GM18907 (cell line): ENCODE data around the gene RAF1.

Experiments used
- ATAC-seq: cut with Tn5 transposase; IDR thresholded peaks from one replicate; pipeline ENCODE4 v1.9.1; 2021; ENCODE audit warnings: mild to moderate bottlenecking, moderate library complexity; ENCODE audit not compliant: unreplicated experiment

RAF1 gene

DNA sequence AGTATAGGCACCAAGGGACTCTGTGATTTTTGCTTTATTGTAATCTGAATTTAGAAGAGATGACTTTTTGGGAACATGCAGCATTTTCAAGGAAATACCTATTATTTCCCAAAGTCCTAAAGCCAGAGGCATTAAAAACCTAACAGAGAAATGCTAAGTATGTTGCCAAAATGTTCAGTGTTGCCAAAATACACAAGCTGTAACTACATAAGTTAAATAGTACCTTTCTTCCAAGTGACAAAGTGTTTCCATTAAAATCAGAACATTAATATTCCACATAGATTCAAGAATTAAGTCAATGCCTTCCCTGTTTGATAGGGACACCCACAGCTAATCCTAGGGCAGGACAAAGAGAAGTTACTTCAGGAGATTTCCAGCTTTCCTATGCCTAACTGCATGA is 65.0 kb downstream of the RAF1 start:
- no peak for ATAC-seq

DNA sequence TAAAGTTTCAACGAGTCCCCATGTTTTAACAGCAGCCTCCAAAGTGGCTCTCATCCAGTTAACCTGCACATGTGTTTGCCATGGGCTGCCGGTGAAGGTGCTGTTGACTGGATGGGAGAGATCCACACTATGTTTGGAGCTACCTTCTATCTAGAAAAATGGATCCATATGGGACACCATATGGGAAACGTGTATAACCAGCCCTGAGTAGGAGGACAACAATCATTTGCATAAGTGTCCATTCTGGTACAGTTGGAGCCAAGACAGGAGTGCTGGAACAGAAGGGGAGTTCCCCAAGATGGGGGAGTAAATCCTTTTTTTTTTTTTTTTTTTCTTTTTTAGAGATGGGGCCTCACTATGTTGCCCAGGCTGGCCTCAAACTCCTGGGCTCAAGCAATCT is 70.4 kb downstream of the RAF1 start:
- ATAC-seq = no peak

DNA sequence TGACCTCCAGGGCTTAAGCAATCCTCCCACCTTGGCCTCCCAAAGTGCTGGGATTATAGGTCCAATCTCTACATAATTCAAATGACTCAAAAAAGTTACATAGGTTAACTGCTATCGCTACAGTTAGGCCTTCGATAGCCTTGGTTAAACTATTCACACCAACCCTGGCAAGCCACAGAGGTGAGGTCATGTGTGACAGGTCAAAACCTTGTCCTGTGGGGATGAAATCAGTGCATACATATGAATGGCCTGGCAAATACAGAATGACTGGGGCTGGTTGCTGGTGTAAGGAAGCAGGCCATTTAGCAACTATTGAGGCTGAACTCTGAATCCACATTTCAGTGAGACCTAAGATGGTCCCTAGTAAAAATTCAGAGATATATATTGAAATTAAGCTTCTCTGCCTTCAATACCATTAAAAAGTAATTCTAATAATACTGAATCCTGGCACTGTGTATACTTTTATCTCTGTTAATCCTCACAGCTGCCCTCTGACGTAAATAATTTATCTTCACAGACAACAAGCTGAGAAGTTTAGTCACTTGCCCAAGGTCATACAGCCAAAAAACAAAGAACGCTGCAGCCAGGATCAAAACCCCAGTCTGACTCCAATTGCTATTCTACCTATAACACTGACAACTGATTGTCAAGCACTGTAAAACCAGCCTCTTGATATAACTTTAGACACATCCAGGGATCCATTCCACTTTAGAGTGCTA is 71.8 kb downstream of the RAF1 start:
- no peak for ATAC-seq

- no peak for ATAC-seq
Measured at GRCh38 chr3:12591456-12591855, 72.5 kb downstream of the RAF1 start.

DNA sequence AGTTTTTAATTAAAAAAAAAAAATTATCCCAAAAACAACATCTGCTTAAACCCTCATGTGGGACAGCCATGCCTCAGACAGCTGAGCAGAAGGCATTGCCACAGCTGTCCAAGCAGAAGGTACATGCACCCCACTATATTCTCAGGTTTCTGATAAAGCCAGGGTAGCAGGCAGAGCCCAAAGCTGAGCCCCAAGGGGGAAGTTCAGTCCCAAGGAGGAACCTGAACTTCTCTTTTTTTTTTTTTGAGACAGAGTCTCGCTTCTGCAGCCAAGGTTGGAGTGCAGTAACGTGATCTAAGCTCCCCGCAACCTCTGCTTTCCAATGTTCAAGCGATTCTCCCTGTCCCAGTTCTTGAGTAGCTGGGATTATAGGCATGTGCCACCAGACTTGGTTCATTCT is 73.8 kb downstream of the RAF1 start:
- no peak for ATAC-seq

- ATAC-seq = no peak
Measured at GRCh38 chr3:12588039-12589009, 75.6 kb downstream of the RAF1 start.

- no peak for ATAC-seq
Measured at GRCh38 chr3:12586403-12586802, 77.5 kb downstream of the RAF1 start.

GRCh38 chr3:12585970-12586369 is 77.9 kb downstream of the RAF1 start:
- no peak for ATAC-seq

DNA sequence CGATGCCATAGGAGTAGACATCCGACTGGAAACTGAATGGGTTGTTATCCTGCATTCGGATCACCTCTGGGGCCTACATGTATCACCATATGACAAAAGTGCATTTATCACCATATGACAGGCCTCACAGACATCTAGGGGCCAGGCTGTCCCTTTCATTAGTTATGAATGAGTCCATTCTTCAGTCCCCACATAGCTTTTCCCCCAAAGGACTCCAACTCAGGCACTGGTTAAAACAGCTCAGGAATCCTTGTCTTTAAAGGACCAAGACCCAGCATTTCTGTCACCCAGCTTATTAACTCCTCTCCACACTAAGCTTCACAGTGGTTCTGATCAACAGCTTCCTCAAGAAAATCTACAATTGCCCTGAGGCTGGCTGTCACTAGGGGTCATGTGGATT is 78.7 kb downstream of the RAF1 start:
- ATAC-seq = no peak

DNA sequence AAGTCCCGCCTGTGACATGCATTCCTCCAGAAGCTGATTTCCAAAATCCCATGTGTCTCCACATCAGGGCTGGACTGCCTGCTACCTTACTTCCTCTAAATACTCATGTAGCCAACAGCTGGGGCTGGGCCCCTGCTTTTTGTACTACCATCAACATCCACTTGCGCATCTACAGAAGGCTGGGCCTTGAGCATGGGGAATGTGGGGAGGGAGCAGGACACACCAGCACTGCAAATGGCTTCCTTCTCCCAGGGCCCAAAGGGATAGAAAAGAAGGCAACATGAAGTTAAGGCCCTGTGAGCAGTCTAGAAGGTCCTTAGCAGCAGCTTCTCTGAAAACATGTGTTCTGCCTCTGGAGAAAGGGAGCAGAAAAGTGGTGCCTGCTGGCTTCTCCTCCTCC is 79.8 kb downstream of the RAF1 start:
- ATAC-seq = no peak

DNA sequence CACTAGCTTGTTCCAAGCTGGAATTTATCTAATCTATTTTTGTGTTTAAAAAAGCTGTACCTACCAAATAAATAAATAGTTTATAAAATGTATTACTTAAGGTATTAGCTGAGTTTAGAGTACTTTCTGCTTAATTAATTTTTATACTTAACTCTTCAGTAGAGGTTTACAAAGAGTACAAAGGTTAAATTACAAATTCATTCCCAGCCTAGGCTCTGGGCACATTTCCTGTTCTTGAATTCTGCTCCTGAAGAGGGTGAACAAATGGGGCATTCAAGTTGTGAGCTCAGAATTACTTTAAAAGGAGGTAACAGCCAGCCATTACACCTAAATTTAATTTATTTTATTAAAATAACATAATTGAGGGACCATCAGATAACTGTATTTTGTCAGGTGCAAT is 80.6 kb downstream of the RAF1 start:
- ATAC-seq = no peak

- no peak for ATAC-seq
Measured at GRCh38 chr3:12582730-12583129, 81.2 kb downstream of the RAF1 start.

- no peak for ATAC-seq
Measured at GRCh38 chr3:12579905-12580304, 84.0 kb downstream of the RAF1 start.

GRCh38 chr3:12579456-12579855 is 84.5 kb downstream of the RAF1 start:
- ATAC-seq = no peak

- no peak for ATAC-seq
Measured at GRCh38 chr3:12578742-12579141, 85.2 kb downstream of the RAF1 start.

GRCh38 chr3:12577379-12577778 is 86.5 kb downstream of the RAF1 start:
- no peak for ATAC-seq

- ATAC-seq = no peak
Measured at GRCh38 chr3:12574661-12575060, 89.3 kb downstream of the RAF1 start.

DNA sequence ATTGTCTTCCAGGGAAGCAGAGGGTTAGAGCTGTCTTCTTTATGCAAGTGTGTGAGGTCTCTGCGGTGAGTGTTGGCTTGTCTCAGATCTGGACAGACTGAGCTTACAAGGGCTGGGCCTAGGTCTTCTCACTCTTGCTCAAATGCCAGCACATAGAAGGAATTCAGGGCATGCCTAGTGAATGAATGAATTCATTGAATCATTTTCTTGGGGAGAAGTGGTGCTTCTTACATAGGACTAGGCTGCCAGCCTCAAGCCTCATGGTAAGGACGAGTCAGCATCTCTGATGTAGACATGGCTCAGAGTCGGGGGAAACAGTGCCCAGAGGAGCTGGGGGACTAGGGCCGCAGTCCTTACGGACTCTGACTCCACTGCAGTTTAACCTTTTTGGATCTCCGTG is 89.8 kb downstream of the RAF1 start:
- no peak for ATAC-seq

DNA sequence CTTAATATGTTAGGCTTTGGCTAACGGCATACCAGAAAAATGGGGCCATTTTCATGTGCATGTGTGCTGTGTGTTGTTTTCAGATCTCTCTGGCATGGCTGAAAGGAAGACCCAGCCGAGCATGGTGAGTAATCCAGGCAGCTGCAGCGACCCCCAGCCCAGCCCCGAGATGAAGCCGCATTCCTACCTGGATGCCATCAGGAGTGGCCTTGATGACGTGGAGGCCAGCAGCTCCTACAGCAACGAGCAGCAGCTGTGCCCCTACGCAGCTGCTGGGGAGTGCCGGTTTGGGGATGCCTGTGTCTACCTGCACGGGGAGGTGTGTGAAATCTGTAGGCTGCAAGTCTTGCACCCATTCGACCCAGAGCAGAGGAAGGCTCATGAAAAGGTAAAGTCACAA is 91.9 kb downstream of the RAF1 start:
- no peak for ATAC-seq

- no peak for ATAC-seq
Measured at GRCh38 chr3:12569836-12570235, 94.1 kb downstream of the RAF1 start.

- no peak for ATAC-seq
Measured at GRCh38 chr3:12568747-12569146, 95.2 kb downstream of the RAF1 start.

DNA sequence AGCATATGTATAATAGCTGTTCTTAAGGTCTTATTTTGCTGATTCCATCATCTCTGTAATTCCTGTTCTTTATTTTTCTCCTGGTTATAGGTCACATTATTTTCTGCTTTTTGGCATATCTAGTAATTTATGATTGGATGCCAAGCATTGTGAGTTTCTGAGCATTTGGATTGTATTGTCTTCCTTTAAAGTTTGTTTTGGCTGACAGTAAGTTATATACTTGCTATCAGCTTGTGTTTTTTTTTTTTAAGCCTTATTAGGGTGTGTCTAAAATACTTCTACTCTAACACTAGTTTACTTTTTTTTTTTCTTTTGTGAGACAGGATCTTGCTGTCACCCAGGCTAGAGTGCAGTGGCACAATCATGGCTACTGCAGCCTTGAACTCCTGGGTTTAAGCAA is 96.9 kb downstream of the RAF1 start:
- no peak for ATAC-seq
